Tibial nerve (tissue), 4 donors: ENCODE data around the gene CDC14B. TPM values are rescaled to one million over a fixed set of nuclear protein-coding genes. Genes with fewer than 3 reads are reported as not detected.
"Not testable (repeated sequence)": the region's sequence is repeated elsewhere in the genome, so short reads cannot be mapped to it uniquely, and the experiment has no call there.

Source experiments
- DNase-seq, 2 donors: peaks; one replicate each; pipeline ENCODE4 v3.0.0-alpha.2; 2019; ENCODE audit warnings: low spot score in 2 of 2
- H3K27ac ChIP-seq, 4 donors: fragments of 200-600 bp; sonication (generic) in 3 of 4; one replicate each; pipeline ENCODE4 v1.5.1; 2017 to 2019; ENCODE audit warnings: mild to moderate bottlenecking in 1 of 4
- H3K27me3 ChIP-seq, 2 donors: fragments of 200-600 bp; sonication (generic) in 1 of 2; one replicate each; pipeline versions ENCODE4 v1.5.1 to v1.6.0; 2017 to 2019
- H3K36me3 ChIP-seq, 3 donors: fragments of 200-600 bp; sonication (generic); one replicate each; pipeline ENCODE4 v1.5.1; 2018 to 2019
- H3K4me1 ChIP-seq, 4 donors: fragments of 200-600 bp; sonication (generic) in 3 of 4; one replicate each; pipeline ENCODE4 v1.5.1; 2017 to 2019
- H3K4me3 ChIP-seq, 4 donors: fragments of 200-600 bp; sonication (generic) in 3 of 4; one replicate each; pipeline ENCODE4 v1.5.1; 2017 to 2019; ENCODE audit warnings: mild to moderate bottlenecking in 1 of 4, moderate library complexity in 1 of 4
- H3K9me3 ChIP-seq, 4 donors: fragments of 200-600 bp; sonication (generic) in 3 of 4; one replicate each; pipeline ENCODE4 v1.5.1; 2017 to 2019
- EP300 ChIP-seq, 2 donors: sonication (generic); formaldehyde crosslinking; IDR thresholded peaks; one replicate each; pipeline ENCODE4 v1.6.1; 2017; ENCODE audit warnings: antibody characterized with exemption in 2 of 2, mild to moderate bottlenecking in 1 of 2
- POLR2A ChIP-seq, 2 donors: fragments of 450-650 bp; IDR thresholded peaks; one replicate each; pipeline ENCODE4 v1.6.1; 2017; ENCODE audit warnings: antibody characterized with exemption in 2 of 2, mild to moderate bottlenecking in 2 of 2, moderate library complexity in 2 of 2
- WGBS, 2 donors: methylation state at CpG; one replicate each; pipeline ENCODE4 v1.1.5; 2018; 5-methylcytosine and 5-hydroxymethylcytosine counted together
- total RNA-seq, 4 donors: library from RNA; depleted of rRNA; stranded (reverse); fragments of >200 nt; gene quantifications; one replicate each; pipeline ENCODE4 v1.1.0, GENCODE V29; 2016
- TF ChIP-seq, protein P1 (sequence below), 5 experiments: fragments of 200-600 bp in 3 of 5; fragments of 450-650 bp in 2 of 5; sonication (generic) in 3 of 5; IDR thresholded peaks; one replicate each; pipeline ENCODE4 v1.5.1; 2016 to 2019; ENCODE audit warnings: antibody characterized with exemption in 5 of 5, mild to moderate bottlenecking in 3 of 5, moderate library complexity in 2 of 5

Gene CDC14B
- 10 to 100 TPM; 25.9 to 34.1 (median 27.6) TPM for total RNA-seq

DNA sequence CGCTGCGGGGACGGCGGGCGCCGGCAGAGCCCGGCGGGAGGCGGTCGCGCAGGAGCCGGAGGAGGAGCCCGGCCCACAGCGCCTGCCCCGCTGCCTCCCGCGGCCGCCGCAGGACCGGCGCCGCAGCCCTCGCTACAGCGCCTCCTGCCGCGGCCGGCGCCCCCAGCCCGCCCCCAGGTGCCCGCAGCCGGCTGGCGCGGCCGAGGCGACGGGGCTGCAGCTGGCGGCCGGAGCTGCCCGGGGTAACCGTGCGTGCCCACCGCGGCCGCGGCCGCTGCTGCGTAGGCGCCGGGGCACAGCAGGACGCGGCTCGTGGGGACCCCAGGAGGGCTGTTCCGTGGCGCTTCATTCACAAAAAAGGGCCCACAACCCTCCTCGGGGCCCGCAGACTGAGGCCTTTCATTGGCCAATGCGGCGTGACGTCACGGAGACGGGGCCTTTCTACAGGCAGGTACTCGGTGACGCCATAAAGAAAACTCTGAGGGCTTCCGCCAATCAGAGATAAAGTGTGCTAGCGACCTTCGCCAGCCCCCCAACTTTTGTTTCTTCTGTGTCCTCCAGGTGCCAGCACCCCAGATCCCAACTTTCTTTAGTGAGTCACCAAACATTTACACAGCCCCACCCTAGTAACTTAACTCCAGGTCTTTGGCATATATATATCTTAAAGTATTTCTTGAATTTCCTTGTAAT is at the start of gene CDC14B:
Gene CDC14B (minus strand): TSS at position 353 of the 690 bp plus-strand sequence. CDS start 465 bp downstream, outside the sequence.
- TF ChIP-seq POLR2A (IDR thresholded peaks at IDR 0.05) (peak in 1 of 2 donors; percentile 28), EP300 (IDR thresholded peaks at IDR 0.05) (peak in 1 of 2 donors; percentile 14)
- TF ChIP-seq, protein P1, sequence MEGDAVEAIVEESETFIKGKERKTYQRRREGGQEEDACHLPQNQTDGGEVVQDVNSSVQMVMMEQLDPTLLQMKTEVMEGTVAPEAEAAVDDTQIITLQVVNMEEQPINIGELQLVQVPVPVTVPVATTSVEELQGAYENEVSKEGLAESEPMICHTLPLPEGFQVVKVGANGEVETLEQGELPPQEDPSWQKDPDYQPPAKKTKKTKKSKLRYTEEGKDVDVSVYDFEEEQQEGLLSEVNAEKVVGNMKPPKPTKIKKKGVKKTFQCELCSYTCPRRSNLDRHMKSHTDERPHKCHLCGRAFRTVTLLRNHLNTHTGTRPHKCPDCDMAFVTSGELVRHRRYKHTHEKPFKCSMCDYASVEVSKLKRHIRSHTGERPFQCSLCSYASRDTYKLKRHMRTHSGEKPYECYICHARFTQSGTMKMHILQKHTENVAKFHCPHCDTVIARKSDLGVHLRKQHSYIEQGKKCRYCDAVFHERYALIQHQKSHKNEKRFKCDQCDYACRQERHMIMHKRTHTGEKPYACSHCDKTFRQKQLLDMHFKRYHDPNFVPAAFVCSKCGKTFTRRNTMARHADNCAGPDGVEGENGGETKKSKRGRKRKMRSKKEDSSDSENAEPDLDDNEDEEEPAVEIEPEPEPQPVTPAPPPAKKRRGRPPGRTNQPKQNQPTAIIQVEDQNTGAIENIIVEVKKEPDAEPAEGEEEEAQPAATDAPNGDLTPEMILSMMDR (IDR thresholded peaks at IDR 0.05): peak in 3 of 5 experiments; percentile 12 to 46 (median 37)
- Histone ChIP-seq H3K4me3 (peak within 1 kb of the TSS; percentile 44 to 71 (median 52)), H3K4me1 (peaks cover 0 to 19% (median 2%) of the 10 kb centered on the region in 4 donors), H3K36me3 (no peaks in the 10 kb centered on the region), H3K27ac (peak within 1 kb of the TSS; percentile 10 to 90 (median 80)), H3K27me3 (no peaks in the 10 kb centered on the region), H3K9me3 (no peaks in the 10 kb centered on the region)
- peak; percentile 70 to 75 for DNase-seq
- 1 to 3% methylated on average over 25 to 44 of the region's 66 CpGs for WGBS, 2 donors

DNA sequence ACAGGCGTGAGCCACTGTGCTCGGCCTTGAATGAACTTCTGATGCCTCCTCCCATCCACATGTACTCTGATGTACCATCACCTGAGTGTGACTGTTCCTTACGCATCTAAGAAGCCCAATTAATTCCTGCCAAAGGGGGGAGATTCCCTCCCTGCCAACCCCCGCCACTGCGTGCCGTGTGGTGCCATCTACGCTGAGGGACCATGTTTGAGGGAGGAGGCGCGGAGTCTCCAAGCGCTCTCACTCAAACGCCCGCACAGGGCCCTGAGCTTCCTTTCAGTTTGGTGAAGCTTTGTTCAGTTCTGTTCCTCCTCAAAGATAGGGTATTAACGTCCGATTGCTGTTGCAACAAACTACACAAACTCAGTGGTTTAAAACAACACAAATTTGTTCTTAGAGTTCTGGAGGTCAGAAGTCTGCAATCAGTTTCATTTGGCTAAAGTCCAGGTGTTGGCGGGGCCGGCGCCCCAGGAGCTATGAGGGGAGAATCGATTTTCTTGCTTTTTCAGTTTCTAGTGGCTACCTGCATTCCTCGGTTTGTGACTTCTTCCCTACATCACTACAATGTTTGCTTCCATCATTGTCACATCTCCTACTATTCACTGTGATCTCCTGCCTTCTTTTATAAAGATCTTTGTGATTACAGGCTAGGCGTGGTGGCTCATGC is 49.4 kb upstream of the CDC14B start:
- no peak overlapping the region for H3K27ac ChIP-seq
- DNase-seq: no peak
- 88% methylated on average over 20 of the region's 20 CpGs for WGBS, 2 donors
- no peak overlapping the region for H3K4me3 ChIP-seq
- TF ChIP-seq, protein P1 (IDR thresholded peaks at IDR 0.05): no peak
- no peak for TF ChIP-seq EP300 (IDR thresholded peaks at IDR 0.05)
- no peak for TF ChIP-seq POLR2A (IDR thresholded peaks at IDR 0.05)
- no peaks in the 10 kb centered on the region for H3K4me1 ChIP-seq
- peaks cover 0 to 4% (median 0%) of the 10 kb centered on the region in 4 donors for H3K9me3 ChIP-seq
- no peaks in the 10 kb centered on the region for H3K27me3 ChIP-seq
- no peaks in the 10 kb centered on the region for H3K36me3 ChIP-seq

DNA sequence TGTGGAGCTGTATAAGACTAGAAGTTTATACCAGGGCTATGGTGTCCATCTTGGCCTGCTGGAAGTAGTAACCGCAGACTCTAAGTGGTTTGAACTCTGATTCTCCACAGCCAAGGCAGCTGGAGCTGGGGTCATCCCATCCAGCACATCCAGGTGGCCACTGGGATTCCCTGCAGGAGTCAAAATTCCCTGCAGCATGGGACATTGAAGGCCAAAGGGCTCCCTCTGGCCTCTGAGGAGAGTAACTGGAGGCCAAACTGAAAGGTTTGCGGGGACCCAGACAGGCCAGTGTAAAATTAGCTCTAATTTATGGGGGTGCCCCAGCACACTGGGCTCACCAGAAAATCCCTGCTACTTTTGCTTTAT is 47.7 kb upstream of the CDC14B start:
- Histone ChIP-seq H3K9me3 (no peaks in the 10 kb centered on the region), H3K4me3 (no peak overlapping the region), H3K27me3 (no peaks in the 10 kb centered on the region), H3K4me1 (no peaks in the 10 kb centered on the region), H3K27ac (no peak overlapping the region), H3K36me3 (no peaks in the 10 kb centered on the region)
- 78 to 80% methylated on average over 2 of the region's 2 CpGs for WGBS, 2 donors
- no peak for DNase-seq
- TF ChIP-seq EP300 (IDR thresholded peaks at IDR 0.05): no peak
- no peak for TF ChIP-seq POLR2A (IDR thresholded peaks at IDR 0.05)

DNA sequence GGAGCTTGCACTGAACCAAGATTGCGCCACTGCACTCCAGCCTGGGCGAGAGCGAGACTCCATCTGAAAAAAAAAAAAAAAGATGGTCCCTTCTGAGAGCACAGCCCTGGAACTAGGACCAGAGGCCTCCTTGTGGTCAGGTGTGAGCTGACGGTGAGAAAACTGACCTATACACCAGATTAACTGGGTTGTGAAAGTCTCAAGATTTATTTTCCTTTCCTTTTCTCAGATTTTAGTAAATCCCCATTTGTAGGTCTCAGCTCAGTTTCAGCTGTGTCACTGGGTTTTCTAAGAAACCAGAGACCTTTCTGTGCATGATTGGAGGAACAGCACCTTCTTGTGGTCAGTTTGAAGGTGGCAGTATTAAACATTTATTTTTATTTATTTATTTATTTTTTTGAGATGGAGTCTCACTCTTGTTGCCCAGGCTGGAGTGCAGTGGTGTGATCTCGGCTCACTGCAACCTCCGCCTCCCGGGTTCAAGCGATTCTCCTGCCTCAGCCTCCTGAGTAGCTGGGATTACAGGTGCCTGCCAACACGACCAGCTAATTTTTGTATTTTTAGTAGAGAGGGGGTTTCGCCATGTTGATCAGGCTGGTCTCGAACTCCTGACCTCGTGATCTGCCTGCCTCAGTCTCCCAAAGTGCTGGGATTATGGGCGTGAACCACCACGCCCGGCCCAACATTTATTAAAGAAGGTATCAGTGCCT is 47.2 kb upstream of the CDC14B start:
- 72 to 77% methylated on average over 15 of the region's 15 CpGs for WGBS, 2 donors
- H3K9me3 ChIP-seq, H3K4me3 ChIP-seq, H3K27me3 ChIP-seq, H3K27ac ChIP-seq, H3K4me1 ChIP-seq, H3K36me3 ChIP-seq: not testable (repeated sequence)
- TF ChIP-seq, protein P1 (IDR thresholded peaks at IDR 0.05): peak; percentile 65 to 81 (median 76)
- peak in 1 of 2 donors; percentile 46 for DNase-seq

DNA sequence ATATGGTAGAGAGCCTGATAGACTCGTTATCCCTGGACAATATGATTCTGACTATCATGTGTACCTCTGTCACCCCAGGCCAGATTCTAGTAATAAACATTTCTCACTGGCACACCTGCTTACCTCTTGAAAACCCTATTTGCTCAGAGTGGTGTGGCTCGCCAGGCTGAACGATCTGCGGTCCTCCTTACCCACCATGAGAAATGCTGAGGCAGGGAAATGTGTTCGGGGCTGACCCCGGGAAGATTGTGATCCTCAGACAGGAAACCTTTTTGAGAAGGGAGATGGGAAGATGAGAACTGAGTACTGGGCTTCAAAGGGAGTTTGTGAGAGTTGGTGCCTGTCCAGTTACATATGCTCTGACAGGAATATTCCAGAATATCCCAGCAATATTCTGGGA is 46.1 kb upstream of the CDC14B start:
- DNase-seq: no peak
- Histone ChIP-seq H3K27me3 (no peaks in the 10 kb centered on the region), H3K4me3 (no peak overlapping the region), H3K9me3 (no peaks in the 10 kb centered on the region), H3K4me1 (no peaks in the 10 kb centered on the region), H3K27ac (no peak overlapping the region), H3K36me3 (no peaks in the 10 kb centered on the region)
- WGBS, 2 donors: 81 to 85% methylated on average over 6 of the region's 6 CpGs
- no peak for TF ChIP-seq POLR2A (IDR thresholded peaks at IDR 0.05)
